WTC11 (cell line): ENCODE results near the gene KANSL3. TPM values are rescaled to one million over a fixed set of nuclear protein-coding genes. Genes with fewer than 3 reads are reported as not detected.

ENCODE experiments used
- ATAC-seq: fragments of 200-7000 bp; cut with Tn5 transposase; 2 replicates; pipeline ENCODE4 v1.10.0; 2021; ENCODE audit warnings: mild to moderate bottlenecking, moderate library complexity
- CTCF ChIA-PET: fragments of 300-600 bp; sonication (Branson Sonifier 250); formaldehyde crosslinking; loops from one replicate; lab custom pipeline; 2021; ENCODE audit warnings: antibody characterized with exemption; lab: Charles Lee
- POLR2A ChIA-PET: fragments of 350-600 bp; sonication (Branson Sonifier 250); formaldehyde crosslinking; loops from one replicate; lab custom pipeline; 2021; ENCODE audit warnings: antibody characterized with exemption; lab: Charles Lee
- DNase-seq: peaks from one replicate; pipeline ENCODE4 v3.0.0; 2021; ENCODE audit warnings: low spot score
- H3K27ac Mint-ChIP-seq: 2 replicates; pipeline ENCODE4 v1.8.0; 2021; ENCODE audit warnings: mixed read lengths
- H3K27me3 Mint-ChIP-seq: 2 replicates; pipeline ENCODE4 v1.8.0; 2021; ENCODE audit warnings: low read depth, mild to moderate bottlenecking, moderate library complexity, mixed read lengths
- H3K36me3 Mint-ChIP-seq: 2 replicates; pipeline ENCODE4 v1.8.0; 2021; ENCODE audit warnings: mixed read lengths
- H3K4me1 Mint-ChIP-seq: 2 replicates; pipeline ENCODE4 v1.8.0; 2022; ENCODE audit warnings: mixed read lengths
- H3K4me3 Mint-ChIP-seq: 2 replicates; pipeline ENCODE4 v1.8.0; 2021; ENCODE audit warnings: mild to moderate bottlenecking, moderate library complexity, mixed read lengths
- H3K9me3 Mint-ChIP-seq: 2 replicates; pipeline ENCODE4 v1.8.0; 2021; ENCODE audit warnings: mixed read lengths
- CREB1 ChIP-seq: sonication (generic); formaldehyde crosslinking; IDR thresholded peaks from 2 replicates; pipeline ENCODE4 v1.8.0; 2023; ENCODE audit warnings: mild to moderate bottlenecking, missing genetic modification reagents
- EMX1 ChIP-seq: fragments of 250-450 bp; sonication (Bioruptor Pico); IDR thresholded peaks from 2 replicates; pipeline ENCODE4 v1.8.0; 2021; ENCODE audit warnings: mild to moderate bottlenecking
- FOXP1 ChIP-seq: sonication (generic); formaldehyde crosslinking; IDR thresholded peaks from 2 replicates; pipeline ENCODE4 v1.8.0; 2022; ENCODE audit warnings: missing genetic modification reagents, mild to moderate bottlenecking, moderate library complexity, borderline replicate concordance
- GTF2I ChIP-seq: fragments of 250-450 bp; sonication (Bioruptor Pico); conservative IDR thresholded peaks from 2 replicates; pipeline ENCODE4 v1.4.0; 2021; ENCODE audit warnings: mild to moderate bottlenecking
- NFE2L1 ChIP-seq: sonication (generic); formaldehyde crosslinking; IDR thresholded peaks from 2 replicates; pipeline ENCODE4 v1.8.1; 2023; ENCODE audit warnings: missing genetic modification reagents
- NFYB ChIP-seq: sonication (generic); formaldehyde crosslinking; conservative IDR thresholded peaks from 2 replicates; pipeline ENCODE4 v1.8.0; 2022; ENCODE audit warnings: low read depth, missing genetic modification reagents
- NR1H2 ChIP-seq: sonication (generic); formaldehyde crosslinking; IDR thresholded peaks from 2 replicates; pipeline ENCODE4 v1.9.0; 2021; ENCODE audit warnings: mild to moderate bottlenecking, moderate library complexity, missing genetic modification reagents
- NR2C2 ChIP-seq: sonication (generic); formaldehyde crosslinking; IDR thresholded peaks from 2 replicates; pipeline ENCODE4 v1.8.0; 2022; ENCODE audit warnings: mild to moderate bottlenecking, missing genetic modification reagents
- OVOL2 ChIP-seq: fragments of 250-450 bp; sonication (Bioruptor Pico); IDR thresholded peaks from 2 replicates; pipeline ENCODE4 v1.9.0; 2021; ENCODE audit warnings: mild to moderate bottlenecking, borderline replicate concordance
- PRRX2 ChIP-seq: fragments of 250-450 bp; sonication (Bioruptor Pico); IDR thresholded peaks from 2 replicates; pipeline ENCODE4 v1.8.0; 2021; ENCODE audit warnings: mild to moderate bottlenecking
- RORB ChIP-seq: fragments of 250-450 bp; sonication (Bioruptor Pico); IDR thresholded peaks from 2 replicates; pipeline ENCODE4 v1.9.0; 2021; ENCODE audit warnings: mild to moderate bottlenecking
- ZBTB21 ChIP-seq: sonication (generic); formaldehyde crosslinking; IDR thresholded peaks from 2 replicates; pipeline ENCODE4 v1.8.1; 2023; ENCODE audit warnings: mild to moderate bottlenecking, missing genetic modification reagents, borderline replicate concordance
- ZNF121 ChIP-seq: sonication (generic); formaldehyde crosslinking; IDR thresholded peaks from 2 replicates; pipeline ENCODE4 v1.8.0; 2023; ENCODE audit warnings: missing genetic modification reagents
- ZNF232 ChIP-seq: sonication (generic); formaldehyde crosslinking; IDR thresholded peaks from 2 replicates; pipeline ENCODE4 v1.8.0; 2022; ENCODE audit warnings: mild to moderate bottlenecking, missing genetic modification reagents
- ZNF396 ChIP-seq: fragments of 250-450 bp; sonication (Bioruptor Pico); IDR thresholded peaks from 2 replicates; pipeline ENCODE4 v1.8.0; 2021; ENCODE audit warnings: mild to moderate bottlenecking, moderate library complexity, borderline replicate concordance
- ZNF416 ChIP-seq: fragments of 250-450 bp; sonication (Bioruptor Pico); IDR thresholded peaks from 2 replicates; pipeline ENCODE4 v1.9.0; 2021; ENCODE audit warnings: mild to moderate bottlenecking, inconsistent platforms
- total RNA-seq: library from RNA; stranded (reverse); gene quantifications from 3 replicates; pipeline ENCODE4 v1.2.3, GENCODE V29; 2021
- TF ChIP-seq, protein P1 (sequence below): fragments of 250-450 bp; sonication (Bioruptor Pico); IDR thresholded peaks from 2 replicates; pipeline ENCODE4 v1.9.0; 2021; ENCODE audit warnings: mild to moderate bottlenecking
- TF ChIP-seq, protein P2 (sequence below): sonication (generic); formaldehyde crosslinking; IDR thresholded peaks from 2 replicates; pipeline ENCODE4 v1.8.1; 2023; ENCODE audit warnings: mild to moderate bottlenecking, missing genetic modification reagents, borderline replicate concordance
- TF ChIP-seq, protein P3 (sequence below): sonication (generic); formaldehyde crosslinking; IDR thresholded peaks from 2 replicates; pipeline ENCODE4 v1.8.1; 2023; ENCODE audit warnings: mild to moderate bottlenecking, missing genetic modification reagents
- TF ChIP-seq, protein P4 (sequence below): sonication (generic); formaldehyde crosslinking; IDR thresholded peaks from 2 replicates; pipeline ENCODE4 v1.8.0; 2022; ENCODE audit warnings: mild to moderate bottlenecking, missing genetic modification reagents
- TF ChIP-seq, protein P5 (sequence below): fragments of 250-450 bp; sonication (Bioruptor Pico); IDR thresholded peaks from 2 replicates; pipeline ENCODE4 v1.9.0; 2021; ENCODE audit warnings: mild to moderate bottlenecking

The KANSL3 gene
- total RNA-seq, 1 experiment from 2014 or later, result 32.5 TPM

DNA sequence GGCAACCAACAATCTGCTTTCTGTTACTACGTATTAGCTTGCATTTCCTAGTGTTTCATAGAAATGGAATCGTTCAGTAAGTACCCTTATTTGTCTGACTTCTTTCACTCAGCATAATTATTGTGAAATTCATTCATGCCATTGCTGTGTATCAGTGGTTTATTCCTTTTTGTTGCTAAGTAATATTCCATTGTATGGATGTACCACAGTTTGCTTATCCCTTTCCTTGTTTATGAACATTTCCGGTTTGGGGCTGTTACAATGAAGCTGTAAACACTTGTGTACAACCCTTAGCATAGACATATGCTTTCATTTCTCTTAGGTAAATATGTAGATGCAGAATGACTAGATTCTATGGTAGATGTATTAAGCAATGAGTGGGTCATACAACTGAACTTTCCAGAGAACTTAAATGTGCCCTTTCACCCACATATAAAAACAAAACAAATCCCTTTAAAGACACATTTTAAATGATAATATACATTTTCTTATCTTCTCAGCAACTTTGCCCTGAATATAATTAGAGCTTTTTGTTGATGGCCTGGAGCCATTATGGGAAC, 26.3 kb upstream of the KANSL3 start:
- POLR2A ChIA-PET, result no interaction called here
- H3K27me3 Mint-ChIP-seq, result no peaks in the 10 kb centered on the region
- no peak overlapping the region for H3K27ac Mint-ChIP-seq
- TF ChIP-seq PRRX2 (no peak), NFE2L1 (no peak), GTF2I (CRISPR knock-in tag) (0 out of 2 replicates have a peak, but pooled peaks have one; percentile 24), EMX1 (CRISPR knock-in tag) (no peak)
- TF ChIP-seq, protein P1, sequence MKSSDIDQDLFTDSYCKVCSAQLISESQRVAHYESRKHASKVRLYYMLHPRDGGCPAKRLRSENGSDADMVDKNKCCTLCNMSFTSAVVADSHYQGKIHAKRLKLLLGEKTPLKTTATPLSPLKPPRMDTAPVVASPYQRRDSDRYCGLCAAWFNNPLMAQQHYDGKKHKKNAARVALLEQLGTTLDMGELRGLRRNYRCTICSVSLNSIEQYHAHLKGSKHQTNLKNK (CRISPR knock-in tag), result no peak
- TF ChIP-seq, all 79 proteins: peak for 1
- CTCF ChIA-PET, result no interaction called here
- DNase-seq (no peak), ATAC-seq (no peak)
- Mint-ChIP-seq H3K4me3 (no peak overlapping the region), H3K4me1 (peaks cover 3% of the 10 kb centered on the region; the same call in 1 of the 2 replicates), H3K36me3 (peaks cover 4% of the 10 kb centered on the region), H3K9me3 (peaks cover 21% of the 10 kb centered on the region)

DNA sequence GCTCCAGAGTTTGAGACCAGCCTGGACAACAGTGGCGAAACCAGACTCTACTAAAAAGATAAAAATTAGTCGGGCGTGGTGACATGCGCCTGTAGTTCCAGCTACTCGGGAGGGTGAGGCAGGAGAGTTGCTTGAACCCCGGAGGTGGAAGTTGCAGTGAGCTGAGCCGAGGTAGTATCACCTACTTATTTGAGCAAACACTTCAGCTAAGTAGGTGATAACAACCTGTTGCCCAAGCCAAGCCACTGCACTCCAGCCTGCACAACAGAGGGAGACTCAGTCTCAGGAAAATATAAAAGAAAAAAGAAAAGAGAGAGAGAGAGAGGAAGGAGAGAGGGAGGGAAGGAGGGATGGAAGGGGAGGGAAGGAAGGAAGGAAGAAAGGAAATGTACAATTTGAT, 25.7 kb upstream of the KANSL3 start:
- Mint-ChIP-seq H3K9me3 (peaks cover 21% of the 10 kb centered on the region), H3K4me1 (no peaks in the 10 kb centered on the region), H3K27ac (no peak overlapping the region), H3K27me3 (no peaks in the 10 kb centered on the region), H3K36me3 (peaks cover 4% of the 10 kb centered on the region), H3K4me3 (no peak overlapping the region)
- ChIA-PET CTCF (no interaction called here), POLR2A (interaction anchor here (0.7 kb wide), 1 partner anchor 63 kb away, joined by 8 read pairs; no protein-coding TSS in a partner anchor)
- ATAC-seq, result no peak
- DNase-seq, result no peak
- no peak for TF ChIP-seq ZBTB21 (CRISPR knock-in tag)
- TF ChIP-seq NR2C2 (CRISPR knock-in tag), result no peak
- no peak for TF ChIP-seq RORB (CRISPR knock-in tag)
- no peak for TF ChIP-seq NFE2L1
- no peak for TF ChIP-seq ZNF232 (CRISPR knock-in tag)
- TF ChIP-seq ZNF416 (CRISPR knock-in tag), result no peak
- TF ChIP-seq NFYB (CRISPR knock-in tag), result no peak
- TF ChIP-seq NR1H2 (CRISPR knock-in tag), result no peak
- TF ChIP-seq, protein P2, sequence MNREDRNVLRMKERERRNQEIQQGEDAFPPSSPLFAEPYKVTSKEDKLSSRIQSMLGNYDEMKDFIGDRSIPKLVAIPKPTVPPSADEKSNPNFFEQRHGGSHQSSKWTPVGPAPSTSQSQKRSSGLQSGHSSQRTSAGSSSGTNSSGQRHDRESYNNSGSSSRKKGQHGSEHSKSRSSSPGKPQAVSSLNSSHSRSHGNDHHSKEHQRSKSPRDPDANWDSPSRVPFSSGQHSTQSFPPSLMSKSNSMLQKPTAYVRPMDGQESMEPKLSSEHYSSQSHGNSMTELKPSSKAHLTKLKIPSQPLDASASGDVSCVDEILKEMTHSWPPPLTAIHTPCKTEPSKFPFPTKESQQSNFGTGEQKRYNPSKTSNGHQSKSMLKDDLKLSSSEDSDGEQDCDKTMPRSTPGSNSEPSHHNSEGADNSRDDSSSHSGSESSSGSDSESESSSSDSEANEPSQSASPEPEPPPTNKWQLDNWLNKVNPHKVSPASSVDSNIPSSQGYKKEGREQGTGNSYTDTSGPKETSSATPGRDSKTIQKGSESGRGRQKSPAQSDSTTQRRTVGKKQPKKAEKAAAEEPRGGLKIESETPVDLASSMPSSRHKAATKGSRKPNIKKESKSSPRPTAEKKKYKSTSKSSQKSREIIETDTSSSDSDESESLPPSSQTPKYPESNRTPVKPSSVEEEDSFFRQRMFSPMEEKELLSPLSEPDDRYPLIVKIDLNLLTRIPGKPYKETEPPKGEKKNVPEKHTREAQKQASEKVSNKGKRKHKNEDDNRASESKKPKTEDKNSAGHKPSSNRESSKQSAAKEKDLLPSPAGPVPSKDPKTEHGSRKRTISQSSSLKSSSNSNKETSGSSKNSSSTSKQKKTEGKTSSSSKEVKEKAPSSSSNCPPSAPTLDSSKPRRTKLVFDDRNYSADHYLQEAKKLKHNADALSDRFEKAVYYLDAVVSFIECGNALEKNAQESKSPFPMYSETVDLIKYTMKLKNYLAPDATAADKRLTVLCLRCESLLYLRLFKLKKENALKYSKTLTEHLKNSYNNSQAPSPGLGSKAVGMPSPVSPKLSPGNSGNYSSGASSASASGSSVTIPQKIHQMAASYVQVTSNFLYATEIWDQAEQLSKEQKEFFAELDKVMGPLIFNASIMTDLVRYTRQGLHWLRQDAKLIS (CRISPR knock-in tag), result no peak
- TF ChIP-seq ZNF396 (CRISPR knock-in tag), result no peak
- TF ChIP-seq, protein P3, sequence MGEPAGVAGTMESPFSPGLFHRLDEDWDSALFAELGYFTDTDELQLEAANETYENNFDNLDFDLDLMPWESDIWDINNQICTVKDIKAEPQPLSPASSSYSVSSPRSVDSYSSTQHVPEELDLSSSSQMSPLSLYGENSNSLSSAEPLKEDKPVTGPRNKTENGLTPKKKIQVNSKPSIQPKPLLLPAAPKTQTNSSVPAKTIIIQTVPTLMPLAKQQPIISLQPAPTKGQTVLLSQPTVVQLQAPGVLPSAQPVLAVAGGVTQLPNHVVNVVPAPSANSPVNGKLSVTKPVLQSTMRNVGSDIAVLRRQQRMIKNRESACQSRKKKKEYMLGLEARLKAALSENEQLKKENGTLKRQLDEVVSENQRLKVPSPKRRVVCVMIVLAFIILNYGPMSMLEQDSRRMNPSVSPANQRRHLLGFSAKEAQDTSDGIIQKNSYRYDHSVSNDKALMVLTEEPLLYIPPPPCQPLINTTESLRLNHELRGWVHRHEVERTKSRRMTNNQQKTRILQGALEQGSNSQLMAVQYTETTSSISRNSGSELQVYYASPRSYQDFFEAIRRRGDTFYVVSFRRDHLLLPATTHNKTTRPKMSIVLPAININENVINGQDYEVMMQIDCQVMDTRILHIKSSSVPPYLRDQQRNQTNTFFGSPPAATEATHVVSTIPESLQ, result no peak

DNA sequence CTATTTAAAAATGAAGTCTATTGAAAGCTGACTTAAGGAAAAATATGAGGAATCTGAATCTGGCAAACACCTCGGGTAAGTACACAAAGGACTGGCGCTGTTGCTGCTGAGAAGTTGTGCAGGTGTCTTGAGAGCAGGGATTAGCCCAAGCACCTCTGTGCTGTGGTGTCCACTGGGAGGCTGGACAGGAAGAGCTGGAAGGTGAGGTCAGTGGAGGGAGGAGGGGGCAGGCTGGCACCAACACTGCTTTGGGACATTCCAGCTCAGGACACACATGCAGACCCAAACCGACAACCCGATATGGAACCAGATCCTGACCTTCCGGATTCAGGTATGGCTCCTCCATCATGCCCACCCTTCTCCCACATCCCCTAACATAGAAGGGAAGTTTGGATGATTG, 25.1 kb upstream of the KANSL3 start:
- H3K27ac Mint-ChIP-seq, result no peak overlapping the region
- POLR2A ChIA-PET, result interaction anchor here (0.7 kb wide), 1 partner anchor 63 kb away, joined by 8 read pairs; no protein-coding TSS in a partner anchor
- TF ChIP-seq, protein P4, sequence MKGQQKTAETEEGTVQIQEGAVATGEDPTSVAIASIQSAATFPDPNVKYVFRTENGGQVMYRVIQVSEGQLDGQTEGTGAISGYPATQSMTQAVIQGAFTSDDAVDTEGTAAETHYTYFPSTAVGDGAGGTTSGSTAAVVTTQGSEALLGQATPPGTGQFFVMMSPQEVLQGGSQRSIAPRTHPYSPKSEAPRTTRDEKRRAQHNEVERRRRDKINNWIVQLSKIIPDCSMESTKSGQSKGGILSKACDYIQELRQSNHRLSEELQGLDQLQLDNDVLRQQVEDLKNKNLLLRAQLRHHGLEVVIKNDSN (CRISPR knock-in tag), result no peak
- TF ChIP-seq, protein P5, sequence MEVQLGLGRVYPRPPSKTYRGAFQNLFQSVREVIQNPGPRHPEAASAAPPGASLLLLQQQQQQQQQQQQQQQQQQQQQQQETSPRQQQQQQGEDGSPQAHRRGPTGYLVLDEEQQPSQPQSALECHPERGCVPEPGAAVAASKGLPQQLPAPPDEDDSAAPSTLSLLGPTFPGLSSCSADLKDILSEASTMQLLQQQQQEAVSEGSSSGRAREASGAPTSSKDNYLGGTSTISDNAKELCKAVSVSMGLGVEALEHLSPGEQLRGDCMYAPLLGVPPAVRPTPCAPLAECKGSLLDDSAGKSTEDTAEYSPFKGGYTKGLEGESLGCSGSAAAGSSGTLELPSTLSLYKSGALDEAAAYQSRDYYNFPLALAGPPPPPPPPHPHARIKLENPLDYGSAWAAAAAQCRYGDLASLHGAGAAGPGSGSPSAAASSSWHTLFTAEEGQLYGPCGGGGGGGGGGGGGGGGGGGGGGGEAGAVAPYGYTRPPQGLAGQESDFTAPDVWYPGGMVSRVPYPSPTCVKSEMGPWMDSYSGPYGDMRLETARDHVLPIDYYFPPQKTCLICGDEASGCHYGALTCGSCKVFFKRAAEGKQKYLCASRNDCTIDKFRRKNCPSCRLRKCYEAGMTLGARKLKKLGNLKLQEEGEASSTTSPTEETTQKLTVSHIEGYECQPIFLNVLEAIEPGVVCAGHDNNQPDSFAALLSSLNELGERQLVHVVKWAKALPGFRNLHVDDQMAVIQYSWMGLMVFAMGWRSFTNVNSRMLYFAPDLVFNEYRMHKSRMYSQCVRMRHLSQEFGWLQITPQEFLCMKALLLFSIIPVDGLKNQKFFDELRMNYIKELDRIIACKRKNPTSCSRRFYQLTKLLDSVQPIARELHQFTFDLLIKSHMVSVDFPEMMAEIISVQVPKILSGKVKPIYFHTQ (CRISPR knock-in tag), result no peak
- TF ChIP-seq FOXP1 (no peak), CREB1 (CRISPR knock-in tag) (no peak), OVOL2 (CRISPR knock-in tag) (no peak), ZNF121 (CRISPR knock-in tag) (no peak)
- TF ChIP-seq, protein P3, result no peak
- TF ChIP-seq, all 79 proteins: peak for 0

More for the DNA sequence above, 25.1 kb upstream of the KANSL3 start:
- DNase-seq (no peak), ATAC-seq (no peak)
- no peaks in the 10 kb centered on the region for H3K4me1 Mint-ChIP-seq
- CTCF ChIA-PET, result no interaction called here
- H3K9me3 Mint-ChIP-seq, result peaks cover 21% of the 10 kb centered on the region
- peaks cover 4% of the 10 kb centered on the region for H3K36me3 Mint-ChIP-seq
- no peaks in the 10 kb centered on the region for H3K27me3 Mint-ChIP-seq
- H3K4me3 Mint-ChIP-seq, result no peak overlapping the region
